Measurements from ENCODE around the gene IFI6. TPM values are rescaled to one million over a fixed set of nuclear protein-coding genes. Genes with fewer than 3 reads are reported as not detected.
A peak's percentile ranks its signal among the peaks of the same experiment; 100 is the strongest.

The IFI6 gene
- polyA plus RNA-seq, 1 donor (not counting 4 experiments of a cell fraction or from before 2014, with no cell fraction given), result 618 TPM

DNA sequence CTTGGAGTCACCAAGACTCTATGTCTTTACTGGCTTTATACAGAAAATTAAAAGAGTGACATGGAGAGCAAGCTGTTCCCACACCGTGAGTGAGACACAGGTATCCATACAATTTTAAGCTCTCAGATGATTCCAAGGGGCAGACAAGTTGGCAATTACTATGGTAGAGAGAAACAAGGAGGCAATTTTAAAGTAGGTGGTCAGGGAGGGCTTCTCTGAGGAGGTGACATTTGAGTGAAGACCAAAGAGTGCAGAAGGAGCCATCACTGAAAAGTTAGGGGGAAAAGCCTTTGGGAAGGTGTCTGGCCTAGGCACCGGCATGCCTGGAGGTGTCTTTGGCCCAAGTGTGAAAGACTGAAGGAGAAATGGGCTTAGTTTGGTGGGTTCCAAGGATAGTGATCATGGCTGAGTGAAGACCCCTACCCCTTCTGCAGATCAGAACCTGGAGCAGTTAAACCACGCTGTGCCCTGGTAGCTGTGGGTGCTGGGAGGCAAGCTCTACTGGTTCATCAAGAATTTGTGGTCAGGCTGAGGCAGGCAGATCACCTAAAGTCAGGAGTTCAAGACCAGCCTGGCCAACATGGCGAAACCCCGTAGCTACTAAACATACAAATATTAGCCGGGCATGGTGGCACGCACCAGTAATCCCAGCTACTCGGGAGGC is 10.4 kb downstream of the IFI6 start:
- H3K4me1 ChIP-seq (ENCODE audit: control insufficient read depth, extremely low read depth, insufficient read depth, low read length), result peaks cover 16% of the 10 kb centered on the region
- H3K36me3 ChIP-seq (ENCODE audit: control insufficient read depth in 2 of 2, extremely low read depth in 1 of 2, insufficient read depth in 2 of 2, low read length in 2 of 2), result no peaks in the 10 kb centered on the region
- no peaks in the 10 kb centered on the region for H3K27me3 ChIP-seq (ENCODE audit: control insufficient read depth, extremely low read depth, insufficient read depth, low read length)
- peaks cover 4% of the 10 kb centered on the region for H3K9me1 ChIP-seq (ENCODE audit: control insufficient read depth, extremely low read depth, insufficient read depth, low read length)
- FAIRE-seq (no peak), DNase-seq (ENCODE audit: low read depth, low spot score) (no peak)
- no peak overlapping the region for H2AFZ ChIP-seq (ENCODE audit: control insufficient read depth, low read length)
- no peaks in the 10 kb centered on the region for H3K9me3 ChIP-seq (ENCODE audit: control insufficient read depth, low read depth, low read length)
- no peak overlapping the region for H3K27ac ChIP-seq (ENCODE audit: control insufficient read depth, insufficient read depth, low read length)
- H4K20me1 ChIP-seq (ENCODE audit: control insufficient read depth, extremely low read depth, insufficient read depth, low read length), result peaks cover 3% of the 10 kb centered on the region
- dilution Hi-C loops (cut with MboI; ENCODE audit: extremely low pct_ligation_motif_present, low sequenced_read_pairs), result no loop called here
- no peak overlapping the region for H3K9ac ChIP-seq (ENCODE audit: control insufficient read depth, extremely low read depth, insufficient read depth, low read length)
- no peak overlapping the region for H3K4me3 ChIP-seq (ENCODE audit: control insufficient read depth in 2 of 3, extremely low read depth in 1 of 3, insufficient read depth in 2 of 3, low read depth in 1 of 3, low read length in 3 of 3)
- H3K79me2 ChIP-seq (ENCODE audit: control insufficient read depth, insufficient read depth, low read length), result no peaks in the 10 kb centered on the region
- TF ChIP-seq, protein P1, sequence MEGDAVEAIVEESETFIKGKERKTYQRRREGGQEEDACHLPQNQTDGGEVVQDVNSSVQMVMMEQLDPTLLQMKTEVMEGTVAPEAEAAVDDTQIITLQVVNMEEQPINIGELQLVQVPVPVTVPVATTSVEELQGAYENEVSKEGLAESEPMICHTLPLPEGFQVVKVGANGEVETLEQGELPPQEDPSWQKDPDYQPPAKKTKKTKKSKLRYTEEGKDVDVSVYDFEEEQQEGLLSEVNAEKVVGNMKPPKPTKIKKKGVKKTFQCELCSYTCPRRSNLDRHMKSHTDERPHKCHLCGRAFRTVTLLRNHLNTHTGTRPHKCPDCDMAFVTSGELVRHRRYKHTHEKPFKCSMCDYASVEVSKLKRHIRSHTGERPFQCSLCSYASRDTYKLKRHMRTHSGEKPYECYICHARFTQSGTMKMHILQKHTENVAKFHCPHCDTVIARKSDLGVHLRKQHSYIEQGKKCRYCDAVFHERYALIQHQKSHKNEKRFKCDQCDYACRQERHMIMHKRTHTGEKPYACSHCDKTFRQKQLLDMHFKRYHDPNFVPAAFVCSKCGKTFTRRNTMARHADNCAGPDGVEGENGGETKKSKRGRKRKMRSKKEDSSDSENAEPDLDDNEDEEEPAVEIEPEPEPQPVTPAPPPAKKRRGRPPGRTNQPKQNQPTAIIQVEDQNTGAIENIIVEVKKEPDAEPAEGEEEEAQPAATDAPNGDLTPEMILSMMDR (optimal IDR thresholded peaks at IDR 0.05 in 1 of 3, IDR thresholded peaks at IDR 0.05 in 1 of 3, conservative IDR thresholded peaks at IDR 0.05 in 1 of 3; ENCODE audit: extremely low read depth in 1 of 3, insufficient read depth in 2 of 3, low read length in 3 of 3), result no peak
- no peak overlapping the region for H3K4me2 ChIP-seq (ENCODE audit: control insufficient read depth, extremely low read depth, insufficient read depth, low read depth, low read length)

- Histone ChIP-seq H3K4me1 (ENCODE audit: control insufficient read depth, extremely low read depth, insufficient read depth, low read length) (peaks cover 16% of the 10 kb centered on the region), H3K27me3 (ENCODE audit: control insufficient read depth, extremely low read depth, insufficient read depth, low read length) (no peaks in the 10 kb centered on the region), H3K27ac (ENCODE audit: control insufficient read depth, insufficient read depth, low read length) (peak overlapping the region; percentile 65), H3K9me1 (ENCODE audit: control insufficient read depth, extremely low read depth, insufficient read depth, low read length) (peaks cover 4% of the 10 kb centered on the region), H3K4me3 (ENCODE audit: control insufficient read depth in 2 of 3, extremely low read depth in 1 of 3, insufficient read depth in 2 of 3, low read depth in 1 of 3, low read length in 3 of 3) (peak overlapping the region; percentile 27 to 61 (median 36)), H4K20me1 (ENCODE audit: control insufficient read depth, extremely low read depth, insufficient read depth, low read length) (peaks cover 3% of the 10 kb centered on the region), H3K36me3 (ENCODE audit: control insufficient read depth in 2 of 2, extremely low read depth in 1 of 2, insufficient read depth in 2 of 2, low read length in 2 of 2) (no peaks in the 10 kb centered on the region), H3K79me2 (ENCODE audit: control insufficient read depth, insufficient read depth, low read length) (no peaks in the 10 kb centered on the region), H3K9me3 (ENCODE audit: control insufficient read depth, low read depth, low read length) (no peaks in the 10 kb centered on the region), H2AFZ (ENCODE audit: control insufficient read depth, low read length) (peak overlapping the region; percentile 41), H3K9ac (ENCODE audit: control insufficient read depth, extremely low read depth, insufficient read depth, low read length) (peak overlapping the region; percentile 84), H3K4me2 (ENCODE audit: control insufficient read depth, extremely low read depth, insufficient read depth, low read depth, low read length) (peak overlapping the region; percentile 68)
- peak; percentile 13 for FAIRE-seq
- DNase-seq (ENCODE audit: low read depth, low spot score), result no peak
- TF ChIP-seq EZH2 (IDR thresholded peaks at IDR 0.05; ENCODE audit: low read length), result no peak
- TF ChIP-seq, protein P1 (optimal IDR thresholded peaks at IDR 0.05 in 1 of 3, IDR thresholded peaks at IDR 0.05 in 1 of 3, conservative IDR thresholded peaks at IDR 0.05 in 1 of 3; ENCODE audit: extremely low read depth in 1 of 3, insufficient read depth in 2 of 3, low read length in 3 of 3), result no peak
- dilution Hi-C loops (cut with MboI; ENCODE audit: extremely low pct_ligation_motif_present, low sequenced_read_pairs), result no loop called here
Observed at GRCh38 chr1:27660300-27660835, 11.6 kb downstream of the IFI6 start.
